Fibroblast of lung (primary cell): ENCODE data around the gene GARNL3. TPM values are rescaled to one million over a fixed set of nuclear protein-coding genes. Genes with fewer than 3 reads are reported as not detected.

ENCODE experiments used
- DNase-seq, 2 donors: peaks; one replicate each; pipeline versions ENCODE4 v3.0.0 to v3.0.0-alpha.2; 2010; ENCODE audit warnings: low read depth in 2 of 2
- H2AFZ ChIP-seq: 2 replicates; pipeline ENCODE4 v1.5.1; 2012; ENCODE audit warnings: low read length, control low read depth, inconsistent platforms
- H3K27ac ChIP-seq: 2 replicates; pipeline ENCODE4 v1.5.1; 2011; ENCODE audit warnings: low read length, control low read depth; ENCODE audit not compliant: insufficient read depth
- H3K27me3 ChIP-seq: 2 replicates; pipeline ENCODE4 v1.5.1; 2011; ENCODE audit warnings: mild to moderate bottlenecking, low read length; ENCODE audit not compliant: control insufficient read depth, insufficient read depth
- H3K36me3 ChIP-seq: 2 replicates; pipeline ENCODE4 v1.5.1; 2011; ENCODE audit warnings: low read length; ENCODE audit not compliant: control insufficient read depth, insufficient read depth
- H3K4me1 ChIP-seq: 2 replicates; pipeline ENCODE4 v1.5.1; 2011; ENCODE audit warnings: low read length; ENCODE audit not compliant: control insufficient read depth, insufficient read depth; ENCODE audit errors: extremely low read depth
- H3K4me2 ChIP-seq: 2 replicates; pipeline ENCODE4 v1.5.1; 2011; ENCODE audit warnings: low read length, control low read depth; ENCODE audit not compliant: insufficient read depth; ENCODE audit errors: extremely low read depth
- H3K4me3 ChIP-seq, 4 experiments: fragments of 200-600 bp in 1 of 4; sonication (generic) in 1 of 4; replicated peaks in 1 of 4; 2 replicates each; pipeline ENCODE4 v1.5.1; 2011 to 2016; ENCODE audit warnings: low read length in 4 of 4, low read depth in 3 of 4, mild to moderate bottlenecking in 3 of 4, control low read depth in 2 of 4, inconsistent platforms in 1 of 4, mixed read lengths in 1 of 4; ENCODE audit not compliant: insufficient read depth in 1 of 4; ENCODE audit errors: control extremely low read depth in 1 of 4
- H3K79me2 ChIP-seq: 2 replicates; pipeline ENCODE4 v1.5.1; 2012; ENCODE audit warnings: mild to moderate bottlenecking, low read length, inconsistent platforms; ENCODE audit not compliant: control insufficient read depth, insufficient read depth
- H3K9ac ChIP-seq: 2 replicates; pipeline ENCODE4 v1.5.1; 2011; ENCODE audit warnings: mild to moderate bottlenecking, low read length, control low read depth; ENCODE audit not compliant: insufficient read depth
- H3K9me3 ChIP-seq: 2 replicates; pipeline ENCODE4 v1.5.1; 2012; ENCODE audit warnings: low read depth, low read length; ENCODE audit not compliant: control insufficient read depth, insufficient read depth
- H4K20me1 ChIP-seq: 2 replicates; pipeline ENCODE4 v1.5.1; 2011; ENCODE audit warnings: low read length; ENCODE audit not compliant: control insufficient read depth, insufficient read depth; ENCODE audit errors: extremely low read depth
- CTCF ChIP-seq, 2 donors: IDR thresholded peaks in 1 of 2; conservative IDR thresholded peaks in 1 of 2; 1 replicate in 1 of 2; 2 replicates in 1 of 2; pipeline ENCODE4 v1.5.1; 2011 to 2012; ENCODE audit warnings: low read length in 2 of 2, control low read depth in 1 of 2, inconsistent platforms in 1 of 2, low read depth in 1 of 2, mild to moderate bottlenecking in 1 of 2
- EZH2 ChIP-seq: IDR thresholded peaks from 2 replicates; pipeline ENCODE4 v1.5.1; 2012; ENCODE audit warnings: low read length, control low read depth, mild to moderate bottlenecking; ENCODE audit errors: missing control alignments
- polyA plus RNA-seq, 2 donors: library from polyadenylated mRNA; depleted of rRNA in 1 of 2; stranded (reverse) in 1 of 2; unstranded in 1 of 2; fragments of >200 nt; gene quantifications; 2 replicates each; pipeline ENCODE4 v1.2.1, GENCODE V29; 2011 to 2012; ENCODE audit warnings: missing spikeins in 1 of 2
- total RNA-seq: library from RNA; depleted of rRNA; stranded (reverse); fragments of >200 nt; gene quantifications from 2 replicates; pipeline ENCODE4 v1.2.1, GENCODE V29; 2014

The GARNL3 gene
- total and polyA plus RNA-seq, 2 donors (not counting 1 experiment from before 2014, with no cell fraction given), result 1.5 to 6.4 TPM

DNA sequence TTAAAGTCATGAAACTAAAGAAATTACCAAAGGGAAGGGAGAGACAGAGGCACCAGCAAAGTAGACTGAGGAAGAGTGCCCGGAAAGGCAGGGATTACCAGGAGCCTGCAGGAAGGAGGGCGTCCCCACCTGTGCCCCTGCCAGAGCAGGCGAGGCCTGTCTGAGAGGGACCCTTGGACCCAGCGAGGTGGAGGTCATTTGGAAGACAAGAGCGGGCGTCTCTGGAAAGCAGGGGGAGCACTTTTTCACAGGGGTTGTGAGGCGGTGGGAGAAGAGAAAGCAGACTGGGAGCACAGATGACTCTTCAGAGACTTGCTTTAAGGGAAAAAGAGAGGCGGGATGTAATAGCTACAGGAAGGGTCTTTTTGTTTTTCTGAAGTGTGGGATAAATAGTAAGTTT lies 104.9 kb downstream of the GARNL3 start:
- Histone ChIP-seq H3K4me1 (no peaks in the 10 kb centered on the region), H3K4me3 (no peak overlapping the region)
- TF ChIP-seq EZH2 (no peak), CTCF (conservative IDR thresholded peaks at IDR 0.05 in 1 of 2, IDR thresholded peaks at IDR 0.05 in 1 of 2; ENCODE audit: low read depth in 1 of 2, low read length in 2 of 2) (no peak)

GRCh38 chr9:127370147-127370579 lies 105.6 kb downstream of the GARNL3 start:
- Histone ChIP-seq H3K27ac (no peak overlapping the region), H4K20me1 (no peaks in the 10 kb centered on the region), H3K79me2 (no peaks in the 10 kb centered on the region), H3K36me3 (no peaks in the 10 kb centered on the region), H3K4me3 (no peak overlapping the region), H3K9me3 (no peaks in the 10 kb centered on the region), H3K4me2 (no peak overlapping the region), H2AFZ (no peak overlapping the region), H3K27me3 (peaks cover 8% of the 10 kb centered on the region), H3K4me1 (no peaks in the 10 kb centered on the region), H3K9ac (no peak overlapping the region)
- TF ChIP-seq CTCF (conservative IDR thresholded peaks at IDR 0.05 in 1 of 2, IDR thresholded peaks at IDR 0.05 in 1 of 2; ENCODE audit: low read depth in 1 of 2, low read length in 2 of 2), result no peak
- TF ChIP-seq EZH2, result no peak
- no peak for DNase-seq

More for the DNA sequence above, 104.9 kb downstream of the GARNL3 start:
- Histone ChIP-seq H3K36me3 (no peaks in the 10 kb centered on the region), H3K4me2 (no peak overlapping the region), H2AFZ (no peak overlapping the region), H3K9ac (no peak overlapping the region), H3K27me3 (peaks cover 8% of the 10 kb centered on the region), H3K79me2 (no peaks in the 10 kb centered on the region), H3K27ac (no peak overlapping the region), H4K20me1 (no peaks in the 10 kb centered on the region), H3K9me3 (no peaks in the 10 kb centered on the region)
- no peak for DNase-seq

GRCh38 chr9:127370672-127371648 lies 106.4 kb downstream of the GARNL3 start:
- H3K9me3 ChIP-seq, result no peaks in the 10 kb centered on the region
- no peak overlapping the region for H3K4me2 ChIP-seq
- no peak overlapping the region for H2AFZ ChIP-seq
- H3K27me3 ChIP-seq, result peaks cover 8% of the 10 kb centered on the region
- H3K9ac ChIP-seq, result no peak overlapping the region
- no peak for DNase-seq
- H3K4me3 ChIP-seq, result no peak overlapping the region
- no peaks in the 10 kb centered on the region for H3K79me2 ChIP-seq
- no peaks in the 10 kb centered on the region for H4K20me1 ChIP-seq
- TF ChIP-seq CTCF (conservative IDR thresholded peaks at IDR 0.05 in 1 of 2, IDR thresholded peaks at IDR 0.05 in 1 of 2; ENCODE audit: low read depth in 1 of 2, low read length in 2 of 2) (no peak), EZH2 (no peak)
- H3K36me3 ChIP-seq, result no peaks in the 10 kb centered on the region
- H3K27ac ChIP-seq, result no peak overlapping the region
- no peaks in the 10 kb centered on the region for H3K4me1 ChIP-seq
